ENCODE data around the gene PLIN3.

DNA sequence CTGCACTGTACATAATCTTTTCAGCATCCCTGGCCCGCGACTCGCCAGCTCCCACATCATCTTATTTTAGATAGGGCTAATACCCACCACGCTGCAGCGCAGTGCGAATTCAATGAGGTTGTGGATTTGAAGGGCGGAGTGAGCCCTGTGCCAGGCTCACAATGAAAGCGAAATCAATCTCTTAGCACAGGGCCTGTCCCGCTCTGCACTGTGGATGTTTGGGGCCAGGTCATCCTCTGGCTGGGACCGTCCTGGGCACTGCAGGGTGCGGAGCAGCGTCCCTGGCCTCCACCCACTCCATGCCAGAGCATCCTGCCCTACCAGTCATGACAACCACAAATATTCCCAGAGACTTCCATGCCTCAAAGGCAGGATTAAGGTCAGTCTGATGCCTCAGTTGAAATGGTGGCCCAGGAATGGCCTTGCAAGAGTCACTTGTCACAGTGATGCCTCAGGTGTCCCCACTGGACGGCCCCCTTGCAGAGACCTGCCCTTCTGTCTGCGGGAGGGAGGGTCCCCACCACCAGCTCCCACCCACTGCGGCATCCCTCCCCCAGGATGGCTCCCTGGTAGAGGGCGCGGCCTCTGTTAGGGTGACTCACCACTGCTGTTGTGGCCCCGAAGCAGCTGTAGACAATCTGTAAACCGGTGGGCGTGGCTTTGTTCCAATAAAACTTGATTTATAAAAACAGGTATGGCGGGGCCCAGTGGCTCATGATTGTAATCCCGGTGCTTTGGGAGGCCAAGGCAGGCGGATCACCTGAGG, 47.5 kb upstream of the PLIN3 start:
- TF ChIP-seq POLR2A (IDR thresholded peaks at IDR 0.05) = no peak
- TF ChIP-seq, protein P1, sequence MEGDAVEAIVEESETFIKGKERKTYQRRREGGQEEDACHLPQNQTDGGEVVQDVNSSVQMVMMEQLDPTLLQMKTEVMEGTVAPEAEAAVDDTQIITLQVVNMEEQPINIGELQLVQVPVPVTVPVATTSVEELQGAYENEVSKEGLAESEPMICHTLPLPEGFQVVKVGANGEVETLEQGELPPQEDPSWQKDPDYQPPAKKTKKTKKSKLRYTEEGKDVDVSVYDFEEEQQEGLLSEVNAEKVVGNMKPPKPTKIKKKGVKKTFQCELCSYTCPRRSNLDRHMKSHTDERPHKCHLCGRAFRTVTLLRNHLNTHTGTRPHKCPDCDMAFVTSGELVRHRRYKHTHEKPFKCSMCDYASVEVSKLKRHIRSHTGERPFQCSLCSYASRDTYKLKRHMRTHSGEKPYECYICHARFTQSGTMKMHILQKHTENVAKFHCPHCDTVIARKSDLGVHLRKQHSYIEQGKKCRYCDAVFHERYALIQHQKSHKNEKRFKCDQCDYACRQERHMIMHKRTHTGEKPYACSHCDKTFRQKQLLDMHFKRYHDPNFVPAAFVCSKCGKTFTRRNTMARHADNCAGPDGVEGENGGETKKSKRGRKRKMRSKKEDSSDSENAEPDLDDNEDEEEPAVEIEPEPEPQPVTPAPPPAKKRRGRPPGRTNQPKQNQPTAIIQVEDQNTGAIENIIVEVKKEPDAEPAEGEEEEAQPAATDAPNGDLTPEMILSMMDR (IDR thresholded peaks at IDR 0.05) = no peak

Data from esophagus squamous epithelium (tissue), 4 donors.